GDM1 (cell line): ENCODE measurements around the gene PTGES.
A peak's percentile ranks its signal among the peaks of the same experiment; 100 is the strongest.
"Not testable (repeated sequence)": the region's sequence is repeated elsewhere in the genome, so short reads cannot be mapped to it uniquely, and the experiment has no call there.

Experiments
- DNase-seq: peaks from one replicate; lab custom pipeline; 2025; lab: John Stamatoyannopoulos, UW

The PTGES gene

GRCh38 chr9:129752900-129753729, at the start of gene PTGES:
Gene PTGES (minus strand): TSS chr9:129753042. CDS start chr9:129753012, 30 bp downstream.
- no peak for DNase-seq

- DNase-seq = no peak
Observed at GRCh38 chr9:129801504-129801903, 48.7 kb upstream of the PTGES start.

GRCh38 chr9:129798973-129799372, 46.1 kb upstream of the PTGES start:
- no peak for DNase-seq

- not testable (repeated sequence) for DNase-seq
Observed at GRCh38 chr9:129796029-129796428, 43.2 kb upstream of the PTGES start.

GRCh38 chr9:129794549-129794948, 41.7 kb upstream of the PTGES start:
- DNase-seq = no peak

GRCh38 chr9:129786481-129786880, 33.6 kb upstream of the PTGES start:
- no peak for DNase-seq

GRCh38 chr9:129785866-129786265, 33.0 kb upstream of the PTGES start:
- no peak for DNase-seq

GRCh38 chr9:129784970-129785369, 32.1 kb upstream of the PTGES start:
- not testable (repeated sequence) for DNase-seq

GRCh38 chr9:129783516-129784361, 30.9 kb upstream of the PTGES start:
- DNase-seq = peak; percentile 39

- DNase-seq = no peak
Observed at GRCh38 chr9:129781981-129782380, 29.1 kb upstream of the PTGES start.

GRCh38 chr9:129781131-129781530, 28.3 kb upstream of the PTGES start:
- DNase-seq = no peak

- no peak for DNase-seq
Observed at GRCh38 chr9:129779560-129780190, 26.8 kb upstream of the PTGES start.

- DNase-seq = no peak
Observed at GRCh38 chr9:129778469-129778868, 25.6 kb upstream of the PTGES start.

- no peak for DNase-seq
Observed at GRCh38 chr9:129777769-129778130, 24.9 kb upstream of the PTGES start.

GRCh38 chr9:129776938-129777768, 24.3 kb upstream of the PTGES start:
- peak; percentile 91 for DNase-seq

GRCh38 chr9:129776566-129776937, 23.7 kb upstream of the PTGES start:
- DNase-seq = no peak

- not testable (repeated sequence) for DNase-seq
Observed at GRCh38 chr9:129776096-129776495, 23.3 kb upstream of the PTGES start.

GRCh38 chr9:129775448-129775798, 22.6 kb upstream of the PTGES start:
- no peak for DNase-seq

GRCh38 chr9:129774791-129775447, 22.1 kb upstream of the PTGES start:
- no peak for DNase-seq

- no peak for DNase-seq
Observed at GRCh38 chr9:129773262-129774048, 20.6 kb upstream of the PTGES start.
